ENCODE data around the gene NUCKS1.

GRCh38 chr1:205763980-205764379 is 14.0 kb upstream of the NUCKS1 start:
- no peak for TF ChIP-seq EZH2phosphoT487 (IDR thresholded peaks at IDR 0.05; ENCODE audit: insufficient read depth, low read depth)
- no peak for TF ChIP-seq EZH2 (IDR thresholded peaks at IDR 0.05; ENCODE audit: insufficient read depth, poor library complexity, severe bottlenecking)
